ENCODE results near the gene YARS2. TPM values are rescaled to one million over a fixed set of nuclear protein-coding genes. Genes with fewer than 3 reads are reported as not detected.

The YARS2 gene
- total RNA-seq, 4 donors from 2014 or later: 12.3 to 15.0 (median 14.7) TPM

- Histone ChIP-seq H3K4me3 (no peak overlapping the region), H3K36me3 (peaks cover 33 to 53% (median 41%) of the 10 kb centered on the region in 4 donors), H3K4me1 (peaks cover 11 to 24% (median 21%) of the 10 kb centered on the region in 4 donors), H3K9me3 (no peaks in the 10 kb centered on the region), H3K27me3 (no peaks in the 10 kb centered on the region), H3K27ac (replicated peaks in 1 of 4) (no peak overlapping the region)
- WGBS: 63% methylated on average over 4 of the region's 4 CpGs
- intact Hi-C loops (cut with DNase I): loop anchor here (10.0 kb wide), 1 partner anchor 299 kb away; no protein-coding TSS in a partner anchor
- TF ChIP-seq CTCF (IDR thresholded peaks at IDR 0.05) (no peak), POLR2A (IDR thresholded peaks at IDR 0.05; ENCODE audit: low read depth) (no peak), POLR2AphosphoS5 (IDR thresholded peaks at IDR 0.05) (no peak), EP300 (IDR thresholded peaks at IDR 0.05) (no peak)
- no peak for DNase-seq (ENCODE audit: extremely low spot score)
These were observed 2.1 kb downstream of the YARS2 start for GRCh38 chr12:32753605-32754004.

DNA sequence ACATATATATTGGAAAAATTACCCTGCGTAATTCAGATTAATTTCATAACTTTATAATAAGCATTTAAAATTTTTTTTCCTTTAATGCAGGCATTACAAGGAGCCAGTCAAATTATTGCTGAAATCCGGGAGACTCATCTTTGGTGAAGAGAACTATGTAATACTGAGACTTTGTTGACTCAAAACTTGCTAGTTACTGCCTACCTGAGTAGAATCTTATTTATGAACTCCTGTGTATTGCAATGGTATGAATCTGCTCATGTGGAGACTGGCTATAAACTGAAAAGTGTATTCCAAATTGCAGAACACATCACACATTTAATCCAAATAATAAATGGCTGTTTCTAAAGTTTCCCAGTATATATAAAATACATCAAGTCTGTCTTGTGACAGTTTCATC is 12.4 kb downstream of the YARS2 start:
- intact Hi-C loops (cut with DNase I): no loop called here
- Histone ChIP-seq H3K27me3 (no peaks in the 10 kb centered on the region), H3K4me3 (no peak overlapping the region), H3K27ac (replicated peaks in 1 of 4) (no peak overlapping the region), H3K9me3 (no peaks in the 10 kb centered on the region), H3K36me3 (peaks cover 45 to 99% (median 81%) of the 10 kb centered on the region in 4 donors), H3K4me1 (no peaks in the 10 kb centered on the region)
- no peak for DNase-seq (ENCODE audit: extremely low spot score)
- TF ChIP-seq POLR2A (IDR thresholded peaks at IDR 0.05; ENCODE audit: low read depth) (no peak), EP300 (IDR thresholded peaks at IDR 0.05) (no peak), CTCF (IDR thresholded peaks at IDR 0.05) (no peak), POLR2AphosphoS5 (IDR thresholded peaks at IDR 0.05) (no peak)
- WGBS: 89% methylated on average over 2 of the region's 2 CpGs

- WGBS: 90% methylated on average over 10 of the region's 10 CpGs
- TF ChIP-seq POLR2A (IDR thresholded peaks at IDR 0.05; ENCODE audit: low read depth): no peak
- no peak for TF ChIP-seq POLR2AphosphoS5 (IDR thresholded peaks at IDR 0.05)
- no peak for TF ChIP-seq CTCF (IDR thresholded peaks at IDR 0.05)
- no peak for TF ChIP-seq EP300 (IDR thresholded peaks at IDR 0.05)
- H3K27me3 ChIP-seq: no peaks in the 10 kb centered on the region
- peaks cover 43 to 99% (median 80%) of the 10 kb centered on the region in 4 donors for H3K36me3 ChIP-seq
- H3K4me1 ChIP-seq: no peaks in the 10 kb centered on the region
- H3K4me3 ChIP-seq: no peak overlapping the region
- H3K9me3 ChIP-seq: no peaks in the 10 kb centered on the region
- DNase-seq (ENCODE audit: extremely low spot score): no peak
- H3K27ac ChIP-seq (replicated peaks in 1 of 4): no peak overlapping the region
- intact Hi-C loops (cut with DNase I): no loop called here
These were observed 13.6 kb downstream of the YARS2 start for GRCh38 chr12:32742133-32742532.

DNA sequence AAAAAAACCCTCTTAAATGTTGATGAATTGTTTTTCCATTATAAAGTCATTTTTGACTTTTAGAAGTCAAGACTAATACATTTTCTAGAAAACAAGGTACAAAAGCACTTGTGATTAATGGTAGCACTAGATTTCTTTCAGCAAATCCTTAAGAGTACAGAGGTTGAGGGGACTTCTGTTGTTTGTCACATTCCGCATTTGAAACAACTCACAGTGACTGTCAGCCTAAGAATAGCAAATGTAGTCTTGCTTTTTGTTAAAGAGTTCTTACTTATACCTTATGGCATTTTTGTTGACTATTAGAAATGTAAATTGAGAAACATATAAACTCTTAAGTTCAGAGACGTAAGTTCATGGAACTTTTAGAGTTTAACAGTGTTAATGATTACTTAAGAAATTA is 16.4 kb downstream of the YARS2 start:
- no peak for DNase-seq (ENCODE audit: extremely low spot score)
- Histone ChIP-seq H3K4me3 (no peak overlapping the region), H3K36me3 (peaks cover 30 to 99% (median 70%) of the 10 kb centered on the region in 4 donors), H3K27me3 (no peaks in the 10 kb centered on the region), H3K27ac (replicated peaks in 1 of 4) (no peak overlapping the region), H3K4me1 (no peaks in the 10 kb centered on the region), H3K9me3 (no peaks in the 10 kb centered on the region)
- TF ChIP-seq CTCF (IDR thresholded peaks at IDR 0.05): no peak
- no peak for TF ChIP-seq EP300 (IDR thresholded peaks at IDR 0.05)
- 94% methylated on average over 2 of the region's 2 CpGs for WGBS
- intact Hi-C loops (cut with DNase I): no loop called here

GRCh38 chr12:32737715-32738114 is 18.0 kb downstream of the YARS2 start:
- no peak overlapping the region for H3K27ac ChIP-seq (replicated peaks in 1 of 4)
- H3K4me3 ChIP-seq: no peak overlapping the region
- H3K36me3 ChIP-seq: peaks cover 23 to 99% (median 68%) of the 10 kb centered on the region in 4 donors
- 91% methylated on average over 2 of the region's 2 CpGs for WGBS
- no peaks in the 10 kb centered on the region for H3K4me1 ChIP-seq
- DNase-seq (ENCODE audit: extremely low spot score): no peak
- TF ChIP-seq EP300 (IDR thresholded peaks at IDR 0.05) (no peak), POLR2A (IDR thresholded peaks at IDR 0.05; ENCODE audit: low read depth) (no peak), CTCF (IDR thresholded peaks at IDR 0.05) (no peak), POLR2AphosphoS5 (IDR thresholded peaks at IDR 0.05) (no peak)
- no peaks in the 10 kb centered on the region for H3K9me3 ChIP-seq
- intact Hi-C loops (cut with DNase I): no loop called here
- H3K27me3 ChIP-seq: no peaks in the 10 kb centered on the region

Measured in esophagus muscularis mucosa (tissue), 4 donors.